K562 (cell line): ENCODE data around the gene SEZ6. TPM values are rescaled to one million over a fixed set of nuclear protein-coding genes. Genes with fewer than 3 reads are reported as not detected.

ENCODE experiments used
- CEBPG ChIP-seq, 3 experiments: fragments of 200-800 bp in 1 of 3; sonication (Bioruptor generic) in 1 of 3; sonication (generic) in 1 of 3; formaldehyde crosslinking in 1 of 3; IDR thresholded peaks in 2 of 3; conservative IDR thresholded peaks in 1 of 3; 2 replicates each; pipeline versions ENCODE4 v1.6.1 to v1.8.0; 2016 to 2022; ENCODE audit warnings: missing compliant biosample characterization in 2 of 3, missing genetic modification characterization in 2 of 3, mild to moderate bottlenecking in 1 of 3, missing genetic modification reagents in 1 of 3
- CHAMP1 ChIP-seq: fragments of 450-650 bp; IDR thresholded peaks from 2 replicates; pipeline ENCODE4 v1.6.1; 2016; ENCODE audit warnings: mild to moderate bottlenecking
- FOXA3 ChIP-seq, 2 experiments: fragments of 450-650 bp in 1 of 2; sonication (generic) in 1 of 2; formaldehyde crosslinking; IDR thresholded peaks in 1 of 2; conservative IDR thresholded peaks in 1 of 2; 2 replicates each; pipeline versions ENCODE4 v1.4.0 to v1.8.0; 2020 to 2022; ENCODE audit warnings: mild to moderate bottlenecking in 2 of 2, missing genetic modification reagents in 1 of 2
- HBP1 ChIP-seq: fragments of 450-650 bp; formaldehyde crosslinking; IDR thresholded peaks from 2 replicates; pipeline ENCODE4 v1.4.0; 2022; ENCODE audit warnings: missing genetic modification characterization
- HDGF ChIP-seq: fragments of 450-650 bp; IDR thresholded peaks from 2 replicates; pipeline ENCODE4 v1.6.1; 2016
- LEF1 ChIP-seq: fragments of 450-650 bp; IDR thresholded peaks from 2 replicates; pipeline ENCODE4 v1.6.1; 2016; ENCODE audit warnings: mild to moderate bottlenecking
- NFYB ChIP-seq: IDR thresholded peaks from 2 replicates; pipeline ENCODE4 v1.6.1; 2011; ENCODE audit warnings: mild to moderate bottlenecking, moderate library complexity; ENCODE audit not compliant: insufficient read length; ENCODE audit errors: extremely low read depth
- RBM17 ChIP-seq: fragments of 200-400 bp; formaldehyde crosslinking; IDR thresholded peaks from 2 replicates; pipeline ENCODE4 v1.6.1; 2017; ENCODE audit warnings: low read depth, mild to moderate bottlenecking, low read length, borderline replicate concordance
- RCOR1 ChIP-seq, 2 experiments: IDR thresholded peaks; 2 replicates each; pipeline ENCODE4 v1.6.1; 2012; ENCODE audit warnings: low read depth in 2 of 2, low read length in 2 of 2, borderline replicate concordance in 1 of 2, improper control_type of control experiment in 1 of 2
- SFPQ ChIP-seq: fragments of 200-400 bp; formaldehyde crosslinking; IDR thresholded peaks from 2 replicates; pipeline ENCODE4 v1.6.1; 2017; ENCODE audit warnings: mild to moderate bottlenecking, low read depth, low read length, moderate library complexity
- SMARCA4 ChIP-seq: fragments of 450-650 bp; IDR thresholded peaks from 2 replicates; pipeline ENCODE4 v1.6.1; 2016
- VEZF1 ChIP-seq: fragments of 200-800 bp; sonication (Bioruptor generic); IDR thresholded peaks from 2 replicates; pipeline ENCODE4 v1.6.1; 2017; ENCODE audit warnings: missing genetic modification characterization, missing compliant biosample characterization
- ZHX1 ChIP-seq: fragments of 150-350 bp; conservative IDR thresholded peaks from 2 replicates; pipeline ENCODE4 v1.6.1; 2014; ENCODE audit warnings: low read length
- ZNF3 ChIP-seq: fragments of 250-450 bp; sonication (Bioruptor Pico); IDR thresholded peaks from 2 replicates; pipeline ENCODE4 v1.5.0; 2021; ENCODE audit warnings: mild to moderate bottlenecking, moderate library complexity
- ZNF324 ChIP-seq: fragments of 250-450 bp; sonication (Bioruptor Pico); IDR thresholded peaks from 2 replicates; pipeline ENCODE4 v1.4.0; 2020; ENCODE audit warnings: mild to moderate bottlenecking
- ZNF445 ChIP-seq: fragments of 250-450 bp; sonication (Bioruptor Pico); IDR thresholded peaks from 2 replicates; pipeline ENCODE4 v1.4.0; 2020; ENCODE audit warnings: low read depth, mild to moderate bottlenecking, moderate library complexity
- polyA plus RNA-seq, 8 experiments: library from polyadenylated mRNA; depleted of rRNA in 4 of 8; stranded (reverse) in 5 of 8; unstranded in 3 of 8; fragments of >200 nt; fragmentation: Nextera tagmentation in 2 of 8; fragmentation: Illumina TruSeq in 1 of 8; extraction: Ambion mirVana in 2 of 8; extraction: Trizol in 1 of 8; gene quantifications; 2 replicates each; pipeline versions ENCODE4 v1.2.1 to v1.2.3, GENCODE V29; 2011 to 2014; ENCODE audit warnings: inconsistent platforms in 1 of 8, missing spikeins in 1 of 8
- total RNA-seq, 7 experiments: library from RNA; depleted of rRNA in 6 of 7; stranded (reverse); fragments of >200 nt in 6 of 7; fragmentation: Illumina TruSeq in 2 of 7; extraction: Trizol in 2 of 7; gene quantifications; 2 replicates each; pipeline versions ENCODE4 v1.2.1 to v1.2.3, GENCODE V29; 2011 to 2021; ENCODE audit warnings: low replicate concordance in 1 of 7

Gene SEZ6
- total and polyA plus RNA-seq, 9 of the 15 experiments (the other 6 are each of a cell fraction or from before 2014, with no cell fraction given), result not detected

- TF ChIP-seq RCOR1 (IDR thresholded peaks at IDR 0.05; ENCODE audit: borderline replicate concordance in 1 of 2, low read depth in 2 of 2, low read length in 2 of 2) (no peak), VEZF1 (peak; percentile 81), SFPQ (no peak), LEF1 (peak; percentile 77; the same call in 1 of the 2 replicates), ZHX1 (no peak), FOXA3 (CRISPR knock-in tag; conservative IDR thresholded peaks at IDR 0.05 in 1 of 2, IDR thresholded peaks at IDR 0.05 in 1 of 2) (peak; percentile 79 to 94; a peak in 3 of 4 replicates), NFYB (no peak), ZNF324 (no peak), CHAMP1 (no peak), HDGF (no peak), HBP1 (CRISPR knock-in tag) (no peak), RBM17 (no peak), SMARCA4 (peak; percentile 39; the same call in 1 of the 2 replicates), ZNF3 (CRISPR knock-in tag) (no peak), CEBPG (CRISPR knock-in tag; IDR thresholded peaks at IDR 0.05) (peak; percentile 54), CEBPG (tag; conservative IDR thresholded peaks at IDR 0.05 in 1 of 2, IDR thresholded peaks at IDR 0.05 in 1 of 2) (peak; percentile 64 to 94), ZNF445 (CRISPR knock-in tag) (no peak)
Measured at GRCh38 chr17:28925912-28926365, 79.9 kb downstream of the SEZ6 start (continued).
